ENCODE measurements around the gene AK2.

Gene AK2

GRCh38 chr1:33032126-33032869, 4.4 kb downstream of the AK2 start:
- peaks cover 93% of the 10 kb centered on the region for H3K79me2 ChIP-seq (ENCODE audit: insufficient read depth, low read length)
- no peaks in the 10 kb centered on the region for H3K9me3 ChIP-seq (ENCODE audit: insufficient read depth, low read length, severe bottlenecking)
- H3K4me3 ChIP-seq (ENCODE audit: low read depth in 1 of 2, low read length in 2 of 2): no peak overlapping the region
- H4K20me1 ChIP-seq (ENCODE audit: insufficient read depth, low read length): peaks cover 64% of the 10 kb centered on the region
- H2AFZ ChIP-seq (ENCODE audit: low read depth, low read length): no peak overlapping the region
- no peak for ATAC-seq (ENCODE audit: insufficient read depth, low read depth)
- no peak for TF ChIP-seq EZH2 (IDR thresholded peaks at IDR 0.05; ENCODE audit: borderline replicate concordance, low read depth, low read length, severe bottlenecking)
- TF ChIP-seq CTCF (IDR thresholded peaks at IDR 0.05; ENCODE audit: borderline replicate concordance, extremely low read depth, low read length, poor library complexity, severe bottlenecking): no peak
- peaks cover 71% of the 10 kb centered on the region for H3K36me3 ChIP-seq (ENCODE audit: insufficient read depth, low read length)
- H3K27me3 ChIP-seq (ENCODE audit: insufficient read depth, low read length, poor library complexity): no peaks in the 10 kb centered on the region
- H3K9ac ChIP-seq (ENCODE audit: low read depth, low read length): no peak overlapping the region
- H3K4me1 ChIP-seq (ENCODE audit: insufficient read depth, low read length): peaks cover 39% of the 10 kb centered on the region
- no peak overlapping the region for H3K27ac ChIP-seq (ENCODE audit: low read length)
- DNase-seq: no peak
- H3K4me2 ChIP-seq (ENCODE audit: insufficient read depth, low read length): peak overlapping the region; percentile 25; the same call in 1 of the 2 replicates

- Histone ChIP-seq H3K27me3 (ENCODE audit: insufficient read depth, low read length, poor library complexity) (no peaks in the 10 kb centered on the region), H3K4me2 (ENCODE audit: insufficient read depth, low read length) (0 out of 2 replicates have a peak overlapping the region, but pooled peaks have one; percentile 25), H3K9me3 (ENCODE audit: insufficient read depth, low read length, severe bottlenecking) (no peaks in the 10 kb centered on the region), H3K36me3 (ENCODE audit: insufficient read depth, low read length) (peaks cover 71% of the 10 kb centered on the region), H3K9ac (ENCODE audit: low read depth, low read length) (no peak overlapping the region), H3K27ac (ENCODE audit: low read length) (no peak overlapping the region), H3K79me2 (ENCODE audit: insufficient read depth, low read length) (peaks cover 96% of the 10 kb centered on the region), H3K4me3 (ENCODE audit: low read depth in 1 of 2, low read length in 2 of 2) (no peak overlapping the region), H4K20me1 (ENCODE audit: insufficient read depth, low read length) (peaks cover 68% of the 10 kb centered on the region), H2AFZ (ENCODE audit: low read depth, low read length) (no peak overlapping the region), H3K4me1 (ENCODE audit: insufficient read depth, low read length) (peaks cover 34% of the 10 kb centered on the region)
- TF ChIP-seq EZH2 (IDR thresholded peaks at IDR 0.05; ENCODE audit: borderline replicate concordance, low read depth, low read length, severe bottlenecking) (no peak), CTCF (IDR thresholded peaks at IDR 0.05; ENCODE audit: borderline replicate concordance, extremely low read depth, low read length, poor library complexity, severe bottlenecking) (no peak)
- no peak for ATAC-seq (ENCODE audit: insufficient read depth, low read depth)
- DNase-seq: no peak
These were observed 5.2 kb downstream of the AK2 start for GRCh38 chr1:33031506-33031905.

GRCh38 chr1:33030575-33030974, 6.1 kb downstream of the AK2 start:
- no peak for DNase-seq
- Histone ChIP-seq H2AFZ (ENCODE audit: low read depth, low read length) (no peak overlapping the region), H3K4me3 (ENCODE audit: low read depth in 1 of 2, low read length in 2 of 2) (no peak overlapping the region), H4K20me1 (ENCODE audit: insufficient read depth, low read length) (peaks cover 76% of the 10 kb centered on the region), H3K79me2 (ENCODE audit: insufficient read depth, low read length) (peaks cover 95% of the 10 kb centered on the region), H3K9ac (ENCODE audit: low read depth, low read length) (no peak overlapping the region), H3K27ac (ENCODE audit: low read length) (no peak overlapping the region), H3K4me2 (ENCODE audit: insufficient read depth, low read length) (no peak overlapping the region), H3K4me1 (ENCODE audit: insufficient read depth, low read length) (peaks cover 28% of the 10 kb centered on the region), H3K27me3 (ENCODE audit: insufficient read depth, low read length, poor library complexity) (no peaks in the 10 kb centered on the region), H3K9me3 (ENCODE audit: insufficient read depth, low read length, severe bottlenecking) (no peaks in the 10 kb centered on the region), H3K36me3 (ENCODE audit: insufficient read depth, low read length) (peaks cover 73% of the 10 kb centered on the region)
- no peak for TF ChIP-seq EZH2 (IDR thresholded peaks at IDR 0.05; ENCODE audit: borderline replicate concordance, low read depth, low read length, severe bottlenecking)
- TF ChIP-seq CTCF (IDR thresholded peaks at IDR 0.05; ENCODE audit: borderline replicate concordance, extremely low read depth, low read length, poor library complexity, severe bottlenecking): no peak
- no peak for ATAC-seq (ENCODE audit: insufficient read depth, low read depth)
